HG03064 (cell line): ENCODE data around the gene UBE4B.
"Not testable (repeated sequence)": the region's sequence is repeated elsewhere in the genome, so short reads cannot be mapped to it uniquely, and the experiment has no call there.

Source experiments
- ATAC-seq: cut with Tn5 transposase; IDR thresholded peaks from one replicate; pipeline ENCODE4 v1.9.1; 2021; ENCODE audit warnings: low read depth; ENCODE audit not compliant: unreplicated experiment

Gene UBE4B

DNA sequence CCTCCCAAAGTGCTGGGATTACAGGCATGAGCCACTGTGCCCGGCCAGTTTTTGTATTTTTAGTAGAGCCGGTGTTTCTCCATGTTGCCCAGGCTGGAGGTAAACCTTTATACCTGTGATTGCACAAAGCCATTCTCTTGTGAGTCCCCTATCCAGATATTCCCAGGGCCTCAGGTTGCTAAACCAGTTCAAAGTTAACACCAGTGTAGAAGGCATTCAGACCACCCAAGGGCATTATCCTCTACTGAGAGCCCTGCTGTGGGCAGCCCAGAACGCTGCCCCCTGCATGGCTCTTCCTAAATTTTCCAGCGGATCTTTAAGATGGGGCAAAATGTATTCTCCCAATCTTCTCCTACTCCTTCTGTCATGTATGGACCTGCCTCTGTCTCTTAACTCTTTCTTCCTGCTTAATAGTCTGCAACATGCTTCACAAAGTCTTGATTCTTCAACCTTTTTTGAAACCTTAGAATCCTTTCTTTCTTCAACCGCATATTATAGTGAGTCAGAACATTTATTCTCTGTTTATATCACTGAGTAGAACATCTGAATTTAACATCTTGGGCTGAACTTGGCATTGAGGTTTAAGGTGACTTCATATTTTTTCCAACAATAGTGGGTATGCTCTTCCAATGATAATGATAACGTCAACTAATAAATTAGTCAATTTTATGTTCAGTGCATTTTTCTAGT, 36.0 kb downstream of the UBE4B start:
- no peak for ATAC-seq

DNA sequence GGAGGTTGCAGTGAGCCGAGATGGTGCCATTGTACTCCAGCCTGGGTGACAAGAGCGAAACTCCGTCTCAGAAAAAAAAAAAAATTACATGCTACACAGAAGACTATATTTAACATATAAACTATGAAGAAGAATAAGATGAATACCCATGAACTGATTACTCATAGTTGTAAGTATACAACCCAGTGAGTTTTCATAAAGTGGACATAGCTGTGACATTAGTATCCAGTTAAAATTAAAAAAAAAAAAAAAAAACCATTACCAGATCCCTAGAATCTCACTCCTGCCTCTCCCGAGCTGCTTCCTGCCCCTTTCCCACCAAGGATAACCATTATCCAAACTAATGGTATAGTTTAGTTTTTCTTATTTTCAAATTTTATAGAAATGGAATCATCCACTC, 37.4 kb downstream of the UBE4B start:
- ATAC-seq: no peak

DNA sequence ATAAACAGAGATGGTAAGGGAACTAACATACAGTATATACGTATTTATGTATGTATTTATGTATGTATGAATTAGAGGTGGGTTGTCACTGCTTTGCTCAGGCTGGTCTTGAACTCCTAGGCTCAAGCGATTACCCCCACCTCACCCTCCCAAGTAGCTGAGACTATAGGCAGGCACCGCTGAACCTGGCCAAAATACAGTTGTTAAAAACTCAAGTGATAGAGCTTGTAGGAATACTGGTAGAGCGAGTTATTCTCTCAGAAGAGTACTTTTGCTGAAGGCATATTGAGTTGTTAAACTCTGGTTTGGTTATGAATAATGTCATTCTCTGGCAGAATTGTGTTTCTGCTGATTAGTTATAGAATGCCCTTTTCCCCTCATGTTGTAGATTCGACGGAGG, 38.9 kb downstream of the UBE4B start:
- no peak for ATAC-seq

DNA sequence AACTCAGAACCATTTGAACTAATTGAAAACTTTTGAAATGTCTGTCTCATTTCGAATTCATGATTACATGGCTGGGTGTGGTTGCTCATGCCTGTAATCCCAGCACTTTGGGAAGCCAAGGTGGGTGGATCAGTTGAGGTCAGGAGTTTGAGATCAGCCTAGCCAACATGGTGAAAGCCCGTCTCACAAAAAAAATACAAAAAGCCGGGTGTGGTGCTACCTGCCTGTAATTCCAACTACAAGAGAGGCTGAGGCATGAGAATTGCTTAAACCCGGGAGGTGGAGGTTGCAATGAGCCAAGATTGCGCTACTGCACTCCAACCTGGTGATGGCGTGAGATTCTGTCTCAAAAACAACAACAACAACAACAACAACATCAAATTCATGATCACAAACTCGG, 40.6 kb downstream of the UBE4B start:
- not testable (repeated sequence) for ATAC-seq

DNA sequence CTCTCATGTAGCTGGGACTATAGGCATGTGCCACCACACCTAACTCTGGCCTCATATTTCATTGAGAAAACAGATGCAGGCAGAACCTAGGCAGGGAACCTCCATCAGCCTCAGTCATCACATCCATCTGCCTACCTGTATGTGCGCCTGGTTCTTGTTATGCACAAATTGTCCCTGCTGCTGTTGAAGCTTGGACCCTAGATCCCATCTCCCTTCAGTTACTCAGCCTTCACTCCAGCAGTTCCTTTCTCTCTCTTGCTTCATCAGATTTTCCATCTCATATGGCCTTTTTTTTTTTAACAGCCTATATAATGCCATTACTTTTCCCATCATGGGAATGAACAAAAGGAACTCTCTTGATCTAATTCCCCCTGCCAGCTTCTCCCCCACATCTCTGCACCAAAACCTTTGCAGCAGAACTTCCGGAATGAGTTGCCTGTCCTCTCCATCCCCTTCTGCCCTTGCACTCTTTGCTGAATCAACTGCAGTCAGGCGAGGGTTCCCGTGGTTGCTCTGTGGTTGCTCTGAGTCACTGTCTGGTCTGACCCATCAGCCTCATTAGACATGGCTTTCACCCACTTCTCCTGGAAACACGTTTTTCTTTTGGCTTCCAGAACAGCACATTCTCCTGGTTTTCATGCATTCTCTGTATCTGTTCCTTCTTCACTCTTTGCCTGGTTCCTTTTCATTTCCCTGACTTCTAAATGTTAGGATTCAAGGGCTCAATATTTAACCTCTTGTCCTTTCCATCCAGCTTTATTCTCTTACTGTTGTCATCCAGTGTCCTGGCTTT, 41.5 kb downstream of the UBE4B start:
- no peak for ATAC-seq

DNA sequence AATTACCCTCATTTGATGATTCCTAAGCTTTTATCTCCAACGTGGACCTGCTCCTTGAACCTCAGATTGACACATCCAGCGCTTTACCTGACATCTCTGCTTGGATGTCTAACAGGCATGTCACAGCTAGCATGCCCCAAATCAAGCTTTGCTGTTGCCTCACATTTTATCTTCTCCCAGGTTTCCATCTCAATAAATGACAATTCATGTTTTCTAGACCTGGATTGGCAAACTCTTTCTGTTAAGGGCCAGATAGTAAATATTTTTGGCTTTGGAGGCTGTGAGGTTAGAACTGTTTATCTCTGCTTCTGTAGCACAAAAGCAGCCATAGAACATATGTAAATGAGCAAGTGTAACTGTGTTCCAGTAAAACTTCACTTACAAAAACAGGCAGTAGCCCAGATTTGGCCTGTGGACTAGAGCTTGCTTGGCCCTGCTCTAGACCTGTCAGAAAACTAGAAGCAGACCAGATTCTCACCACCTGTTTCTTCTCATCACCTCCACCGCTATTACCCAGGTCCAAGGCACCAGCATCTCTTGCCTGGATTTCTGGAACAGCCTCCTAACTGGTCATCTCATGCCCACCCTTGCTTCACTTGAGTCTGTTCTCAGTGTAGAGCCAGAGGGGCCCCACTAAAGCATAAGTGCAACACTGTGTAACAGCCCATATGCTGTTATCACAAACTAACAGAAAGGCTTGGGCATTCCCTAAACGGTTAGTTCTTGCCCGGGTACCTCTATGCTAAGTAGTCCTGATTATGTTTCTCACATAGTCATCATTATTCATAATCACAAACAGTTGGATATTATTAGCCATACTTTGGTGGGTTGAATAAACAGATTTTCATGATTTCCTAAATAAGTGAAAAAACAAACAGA, 42.3 kb downstream of the UBE4B start:
- no peak for ATAC-seq

DNA sequence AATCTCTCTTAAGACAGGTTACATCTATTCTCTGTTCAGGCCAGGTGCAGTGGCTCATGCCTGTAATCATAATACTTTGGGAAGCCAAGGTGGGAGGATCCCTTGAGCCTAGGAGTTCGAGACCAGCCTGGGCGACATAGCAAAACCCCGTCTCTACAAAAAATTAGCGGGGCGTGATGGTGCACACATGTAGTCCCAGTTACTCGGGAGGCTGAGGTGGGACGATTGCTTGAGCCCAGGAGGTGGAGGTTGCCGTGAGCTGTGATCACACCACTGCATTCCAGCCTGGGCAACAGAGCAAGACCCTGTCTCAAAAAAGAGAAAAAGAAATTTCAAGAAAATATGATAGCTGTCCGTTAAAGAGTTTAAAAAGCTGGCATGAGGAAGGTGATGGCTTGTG, 43.0 kb downstream of the UBE4B start:
- no peak for ATAC-seq

DNA sequence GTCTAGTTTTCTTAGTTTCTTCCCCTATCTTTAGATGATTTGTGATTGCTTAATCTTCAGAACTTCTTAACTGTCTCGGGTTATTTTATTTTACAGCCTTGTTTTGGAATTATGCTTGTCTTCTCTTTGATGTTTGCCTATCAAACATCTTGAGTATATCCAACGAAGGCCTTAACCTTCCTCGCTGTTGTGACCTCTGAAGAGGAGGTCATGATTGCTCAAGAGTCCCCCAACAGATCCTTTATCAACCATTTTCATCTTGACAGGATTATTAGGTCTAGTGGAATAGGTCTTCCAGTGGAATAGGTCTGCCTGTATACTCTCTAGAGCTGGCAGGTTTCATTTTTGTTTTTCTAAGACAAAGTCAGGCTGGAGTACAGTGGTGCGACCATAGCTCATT, 45.7 kb downstream of the UBE4B start:
- ATAC-seq: no peak

DNA sequence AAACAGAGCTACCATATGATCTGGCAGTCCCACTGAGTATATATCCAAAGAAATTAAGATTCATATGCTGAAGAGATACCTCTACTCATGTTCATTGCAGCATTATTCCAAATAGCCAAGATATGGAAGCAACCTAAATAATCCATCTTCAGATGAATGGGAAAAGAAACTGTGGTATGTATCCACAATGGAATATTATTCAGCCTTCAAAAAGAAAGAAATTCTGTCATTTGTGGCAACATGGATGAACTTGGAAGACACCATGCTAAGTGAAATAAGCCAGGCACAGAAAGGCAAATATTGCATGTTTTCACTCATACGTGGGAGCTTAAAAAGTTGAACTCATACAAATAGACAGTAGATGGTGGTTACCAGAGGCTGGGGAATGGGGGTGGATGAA, 47.8 kb downstream of the UBE4B start:
- ATAC-seq: no peak

DNA sequence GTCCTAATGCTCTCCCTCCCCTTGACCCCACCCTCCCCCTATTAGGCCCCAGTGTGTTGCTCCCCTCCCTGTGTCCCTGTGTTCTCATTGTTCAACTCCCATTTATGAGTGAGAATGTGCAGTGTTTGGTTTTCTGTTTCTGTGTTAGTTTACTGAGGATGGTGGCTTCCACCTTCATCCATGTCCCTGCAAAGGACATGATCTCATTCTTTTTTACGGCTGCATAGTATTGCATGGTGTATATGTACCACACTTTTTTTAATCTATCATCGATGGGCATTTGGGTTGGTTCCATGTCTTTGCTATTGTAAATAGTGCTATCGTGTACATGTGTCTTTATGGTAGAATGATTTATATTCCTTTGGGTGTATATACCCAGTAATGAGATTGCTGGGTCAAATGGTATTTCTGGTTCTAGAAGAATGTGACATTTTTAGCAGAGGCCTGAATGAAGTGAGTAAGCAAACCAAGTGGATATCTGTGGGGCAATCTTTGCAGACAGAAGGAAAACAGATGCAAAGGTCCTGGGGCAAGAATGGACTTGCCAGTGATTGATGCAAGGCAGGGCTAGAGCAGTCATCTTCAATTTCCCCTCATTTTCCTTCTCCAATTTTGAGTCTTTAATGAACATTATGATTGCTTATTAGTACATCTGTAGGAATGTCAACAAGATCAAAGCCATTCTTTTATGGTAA, 50.2 kb downstream of the UBE4B start:
- ATAC-seq: no peak

DNA sequence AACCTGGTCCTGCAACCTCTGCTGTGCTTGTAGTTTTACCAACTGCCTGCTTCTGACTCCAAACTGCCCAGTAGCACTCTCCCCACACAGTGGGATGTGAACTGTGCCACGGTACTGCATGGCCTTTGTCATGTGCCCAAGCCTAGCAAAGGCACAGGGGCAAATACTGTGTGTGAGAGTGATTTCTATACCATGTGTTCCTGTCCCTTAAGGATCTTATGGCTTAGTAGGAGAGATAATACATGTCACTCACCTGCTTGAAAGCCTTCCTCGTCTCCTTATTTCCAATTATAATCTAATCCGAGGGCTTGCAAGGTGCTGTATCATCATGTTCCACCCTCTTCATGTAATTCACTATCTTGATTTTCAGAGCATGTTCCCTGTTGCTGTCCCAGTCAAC, 51.3 kb downstream of the UBE4B start:
- ATAC-seq: no peak

DNA sequence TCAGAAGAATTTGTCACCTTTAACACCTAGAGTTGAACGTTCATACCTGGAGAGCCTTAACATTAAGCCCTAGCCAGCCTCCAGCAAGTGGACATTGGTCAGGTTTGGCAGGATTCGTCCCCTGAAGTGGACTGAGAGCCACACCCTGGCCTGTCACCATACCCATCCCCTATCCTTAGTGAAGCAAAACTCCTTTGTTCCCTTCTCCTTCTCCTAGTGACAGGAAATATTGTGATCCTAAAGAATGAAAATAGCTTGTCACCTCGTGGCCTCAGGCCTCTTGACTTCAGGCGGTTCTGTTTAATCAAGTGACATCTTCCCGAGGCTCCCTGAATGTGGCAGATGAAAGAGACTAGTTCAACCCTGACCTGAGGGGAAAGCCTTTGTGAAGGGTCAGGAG, 52.3 kb downstream of the UBE4B start:
- no peak for ATAC-seq

DNA sequence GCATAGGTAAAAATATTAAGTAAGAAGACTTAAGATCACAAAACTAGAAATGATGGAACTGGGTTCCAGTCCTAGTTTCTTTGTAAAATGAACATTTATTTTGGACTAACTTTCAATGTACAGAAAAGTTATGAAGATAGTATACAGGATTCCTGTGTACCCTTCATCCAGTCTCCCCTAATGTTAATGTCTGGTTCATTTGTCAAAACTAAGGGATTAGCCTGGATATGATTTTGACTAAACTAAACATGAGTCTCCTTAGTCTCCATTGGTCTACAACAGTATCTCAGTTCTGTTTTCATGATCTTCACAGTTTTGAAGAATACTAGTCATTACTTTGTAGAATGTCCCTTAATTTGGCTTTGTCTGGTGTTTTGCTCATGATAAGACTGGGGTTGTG, 54.5 kb downstream of the UBE4B start:
- no peak for ATAC-seq

DNA sequence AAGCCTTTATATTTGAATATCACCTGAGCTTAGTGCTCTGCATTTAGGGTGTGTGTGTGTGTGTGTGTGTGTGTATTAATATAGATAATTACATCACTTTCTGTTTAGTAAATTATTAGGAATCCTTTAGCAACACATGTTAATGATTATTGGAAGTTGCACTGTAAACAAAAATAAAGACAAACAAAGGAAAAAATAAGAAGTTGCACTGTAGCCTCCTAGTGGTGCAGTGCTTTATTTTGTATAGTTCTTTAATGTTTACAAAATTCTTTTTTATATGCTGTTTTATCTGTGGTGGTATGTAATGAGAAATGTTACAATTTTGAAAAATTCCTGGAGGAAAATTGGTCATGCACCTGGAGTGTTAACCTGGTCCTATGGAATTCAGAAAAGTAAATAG, 69.2 kb downstream of the UBE4B start:
- no peak for ATAC-seq

DNA sequence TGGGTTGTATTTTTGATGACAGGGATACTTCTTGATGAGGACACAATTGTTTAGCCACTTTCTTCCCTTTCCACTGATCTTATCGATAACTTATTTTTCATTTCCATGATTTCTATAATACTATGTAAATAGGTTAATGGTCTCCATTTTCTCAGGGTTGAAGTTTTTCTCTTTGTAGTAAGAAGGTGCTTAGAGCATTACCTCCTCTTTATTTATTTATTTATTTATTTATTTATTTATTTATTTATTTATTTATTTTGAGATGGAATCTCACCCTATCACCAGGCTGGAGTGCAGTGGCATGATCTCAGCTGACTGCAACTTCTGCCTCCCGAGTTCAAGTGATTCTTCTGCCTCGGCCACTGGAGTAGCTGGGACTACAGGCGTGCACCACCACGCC, 70.4 kb downstream of the UBE4B start:
- no peak for ATAC-seq

DNA sequence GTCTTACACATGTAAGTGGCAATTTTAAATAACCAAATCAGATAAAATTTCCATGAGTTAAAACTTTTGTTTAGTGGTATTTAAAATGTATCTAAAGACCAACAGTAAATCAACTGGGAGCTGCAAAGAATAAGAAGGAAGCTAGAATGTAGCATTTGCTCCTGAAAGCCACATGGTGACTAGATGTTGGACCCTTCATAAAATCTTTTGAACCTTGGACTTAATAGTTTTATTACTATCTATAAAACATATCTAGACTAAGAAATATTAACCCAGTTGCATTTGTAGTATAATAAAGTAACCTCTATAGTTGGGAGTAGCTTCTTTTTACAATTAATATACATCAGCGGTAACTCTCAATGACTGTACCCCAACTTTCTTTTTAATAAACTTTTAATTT, 72.1 kb downstream of the UBE4B start:
- no peak for ATAC-seq

DNA sequence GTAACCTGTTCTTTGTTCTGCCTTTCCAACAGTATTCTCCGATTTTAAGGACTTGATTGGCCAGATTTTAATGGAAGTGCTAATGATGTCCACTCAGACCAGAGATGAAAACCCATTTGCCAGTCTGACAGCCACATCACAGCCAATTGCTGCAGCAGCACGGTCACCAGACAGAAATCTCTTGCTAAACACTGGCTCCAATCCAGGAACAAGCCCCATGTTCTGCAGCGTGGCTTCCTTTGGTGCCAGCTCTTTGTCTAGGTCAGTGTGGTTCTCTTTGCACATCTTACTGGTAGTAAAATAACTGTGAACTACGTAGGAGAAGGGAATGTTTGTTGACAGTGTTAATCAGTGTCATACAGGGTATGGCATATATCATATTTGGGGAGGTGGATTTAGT, 72.7 kb downstream of the UBE4B start:
- ATAC-seq: no peak

DNA sequence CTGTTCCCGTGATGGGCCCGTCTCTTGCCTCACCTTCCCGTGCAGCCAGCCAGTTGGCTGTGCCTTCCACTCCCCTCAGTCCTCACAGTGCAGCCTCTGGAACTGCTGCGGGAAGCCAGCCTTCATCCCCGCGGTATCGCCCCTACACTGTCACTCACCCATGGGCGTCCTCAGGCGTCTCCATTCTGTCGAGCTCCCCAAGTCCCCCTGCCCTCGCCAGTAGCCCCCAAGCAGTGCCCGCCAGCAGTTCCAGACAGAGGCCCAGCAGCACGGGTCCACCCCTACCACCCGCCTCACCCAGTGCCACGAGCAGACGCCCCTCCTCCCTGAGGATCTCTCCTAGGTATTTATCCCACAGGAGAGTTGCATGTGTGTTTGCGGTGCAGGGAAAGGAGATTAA, 73.5 kb downstream of the UBE4B start:
- ATAC-seq: no peak

DNA sequence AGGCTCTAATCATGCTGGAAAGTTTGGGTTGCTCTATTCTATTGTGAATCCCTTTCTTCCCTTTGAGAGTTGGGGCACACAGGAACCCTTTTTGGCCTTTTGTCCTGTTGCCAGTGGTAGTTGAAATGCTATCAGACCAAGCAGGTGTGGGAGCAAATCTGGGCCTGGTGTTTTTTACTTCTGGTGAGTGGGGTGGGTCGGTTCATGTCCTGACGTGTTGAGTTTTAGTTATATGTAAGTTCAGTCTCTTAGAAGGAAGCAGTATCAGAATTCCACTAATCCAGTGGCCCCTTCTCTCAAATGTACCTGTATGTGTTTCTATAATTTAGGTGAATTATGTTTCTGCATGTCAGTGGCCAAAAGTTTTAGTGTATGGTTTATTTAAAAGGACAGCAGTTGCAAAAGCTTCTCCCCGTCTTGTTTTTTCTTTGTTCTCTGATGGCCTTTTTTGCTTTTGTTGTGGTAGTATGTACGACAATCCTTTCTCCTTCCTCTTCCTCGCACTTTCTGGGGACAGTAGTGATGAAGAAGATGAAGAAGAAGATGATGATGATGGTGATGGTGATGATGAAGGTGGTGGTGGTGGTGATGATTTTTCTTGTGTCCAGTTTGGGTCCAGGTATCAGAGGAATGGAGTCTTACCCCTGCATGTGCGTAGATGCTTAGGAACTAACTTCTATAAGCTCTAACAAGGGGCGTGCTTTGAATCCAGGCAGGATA, 74.2 kb downstream of the UBE4B start:
- no peak for ATAC-seq

DNA sequence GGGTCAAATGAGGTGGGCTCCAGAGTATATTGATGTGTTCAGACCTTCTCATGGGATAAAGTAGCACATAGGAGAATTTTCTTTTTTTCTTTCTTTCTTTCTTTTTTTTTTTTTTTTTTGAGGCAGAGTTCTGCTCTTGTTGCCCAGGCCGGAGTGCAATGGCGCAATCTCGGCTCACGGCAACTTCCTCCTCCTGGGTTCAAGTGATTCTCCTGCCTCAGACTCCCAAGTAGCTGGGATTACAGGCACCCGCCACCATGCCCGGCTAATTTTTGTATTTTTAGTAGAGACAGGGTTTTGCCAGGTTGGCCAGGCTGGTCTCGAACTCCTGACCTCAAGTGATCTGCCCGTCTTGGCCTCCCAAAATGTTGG, 74.7 kb downstream of the UBE4B start:
- not testable (repeated sequence) for ATAC-seq
